Caki2 (cell line): Measurements from ENCODE around the gene TPRKB. TPM values are rescaled to one million over a fixed set of nuclear protein-coding genes. Genes with fewer than 3 reads are reported as not detected.
"Not testable (repeated sequence)": the region's sequence is repeated elsewhere in the genome, so short reads cannot be mapped to it uniquely, and the experiment has no call there.

Experiments used
- DNase-seq: peaks from one replicate; pipeline ENCODE4 v3.0.0-alpha.2; 2015; ENCODE audit warnings: low read depth
- in situ Hi-C: cut with HindIII; loops from 2 replicates; pipeline ENCODE4 v1.10.0; 2016; ENCODE audit warnings: low sequenced_read_pairs, low pct_unique_long_range_greater_than_20kb, mixed read lengths
- total RNA-seq: library from RNA; depleted of rRNA; stranded (reverse); fragments of >200 nt; shearing (Covaris generic); gene quantifications from 2 replicates; pipeline ENCODE4 v1.2.3, GENCODE V29; 2014; ENCODE audit warnings: low replicate concordance; rRNA removed

TPRKB gene
- 41.7 and 52.6 TPM in 2 replicates for total RNA-seq

DNA sequence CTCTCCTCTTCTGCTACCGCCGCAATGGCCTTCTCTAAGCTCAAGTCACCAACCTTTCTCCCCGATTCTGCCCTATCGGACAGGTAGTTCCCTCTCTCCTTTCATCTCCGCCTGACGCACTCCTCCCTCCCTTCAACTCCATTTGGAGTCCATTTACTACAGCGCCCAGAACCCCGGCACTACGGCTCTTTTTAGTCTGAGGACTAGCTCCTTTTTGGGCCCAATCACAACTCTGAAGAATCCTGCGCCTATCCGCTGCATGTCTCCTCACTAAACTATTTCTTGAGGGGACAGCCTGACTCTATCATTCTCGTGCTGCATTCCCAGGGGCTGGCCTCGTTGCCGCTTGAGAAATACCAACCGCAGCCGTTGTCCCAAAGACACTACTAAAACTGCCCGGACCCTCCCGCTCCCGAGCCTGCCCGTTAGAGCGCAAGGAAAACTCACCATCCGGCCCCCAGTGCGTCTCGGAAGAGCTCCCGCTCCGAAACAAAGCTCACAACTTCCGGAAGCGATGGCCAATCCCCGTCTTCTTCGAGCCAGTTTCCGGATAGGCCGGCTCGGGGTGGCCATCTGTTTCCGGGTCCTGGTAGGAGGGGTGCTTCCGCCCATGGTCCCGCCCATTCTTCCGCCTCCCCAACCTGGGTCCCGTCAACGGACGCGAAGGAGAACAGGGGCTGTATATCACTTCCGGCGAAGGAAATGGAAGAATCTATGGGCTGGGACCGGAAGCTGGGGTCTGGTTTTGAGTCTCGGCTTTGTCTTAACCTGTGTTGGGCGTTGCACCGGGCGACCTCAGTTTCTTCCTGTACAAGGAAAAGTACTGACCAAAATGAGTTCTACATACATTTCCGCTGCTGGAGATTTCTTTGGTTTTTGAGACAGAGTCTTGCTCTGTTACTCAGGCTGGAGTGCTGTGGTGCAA, at the start of gene TPRKB:
Gene TPRKB, minus strand, starts transcription at position 491 of the 925 bp plus-strand sequence. CDS start 2,776 bp downstream, outside the sequence.
- in situ Hi-C loops, result no loop called here
- DNase-seq, result peak; percentile 97

DNA sequence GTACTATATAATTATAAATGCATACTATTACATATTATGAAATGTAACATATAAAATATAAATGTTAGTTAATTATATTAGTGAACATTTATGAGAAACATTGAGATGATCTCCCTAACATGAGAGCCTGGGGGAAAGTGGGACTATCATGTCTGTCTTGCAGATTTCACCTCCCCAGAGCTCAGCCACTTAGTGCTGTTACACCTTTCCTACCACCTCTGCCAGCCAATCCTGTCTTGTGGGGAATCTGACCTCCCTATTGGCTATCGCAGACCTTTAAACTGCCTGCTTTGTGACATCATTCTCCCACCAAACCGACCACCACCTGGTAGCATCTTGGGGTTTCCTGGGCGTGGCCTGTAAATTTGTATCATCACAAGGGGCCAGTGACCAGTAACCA, 46.7 kb upstream of the TPRKB start, which contains the start of gene C2orf78:
Gene C2orf78, plus strand, starts transcription at position 301 of the 400 bp plus-strand sequence. CDS start 127 bp downstream, outside the sequence.
- in situ Hi-C loops, DNase-seq: not testable (repeated sequence)

DNA sequence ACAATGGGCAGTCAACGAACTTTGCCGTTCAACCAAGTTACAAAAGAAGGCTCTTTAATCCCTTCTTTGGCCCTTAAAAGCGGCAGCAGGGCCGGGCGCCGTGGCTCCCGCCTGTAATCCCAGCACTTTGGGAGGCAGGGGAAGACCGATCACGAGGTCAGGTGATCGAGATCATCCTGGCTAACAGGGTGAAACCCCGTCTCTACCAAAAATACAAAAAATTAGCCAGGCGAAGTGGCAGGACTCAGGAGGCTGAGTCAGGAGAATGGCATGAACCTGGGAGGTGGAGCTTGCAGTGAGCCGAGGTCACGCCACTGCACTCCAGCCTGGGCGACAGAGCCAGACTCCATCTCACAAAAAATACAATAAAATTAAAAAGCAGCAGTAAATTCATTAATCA, 46.3 kb upstream of the TPRKB start:
- peak; percentile 70 for DNase-seq
- in situ Hi-C loops, result not testable (repeated sequence)

DNA sequence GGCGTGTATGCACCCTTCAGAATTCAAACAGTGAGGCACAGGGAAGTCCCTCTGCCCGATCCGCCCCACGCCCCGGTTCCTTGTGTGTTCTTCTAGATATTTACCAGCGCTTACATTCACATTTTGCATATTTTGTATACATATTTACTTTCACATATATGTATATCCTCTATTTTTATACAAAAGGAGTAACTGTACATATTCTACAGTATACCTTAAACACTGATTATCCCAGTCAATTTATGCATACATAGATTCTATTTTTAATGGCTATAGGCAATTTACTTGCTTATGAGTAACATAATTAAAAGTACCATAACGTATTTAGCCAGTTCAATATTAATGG, 43.1 kb upstream of the TPRKB start:
- in situ Hi-C loops, result no loop called here
- no peak for DNase-seq

DNA sequence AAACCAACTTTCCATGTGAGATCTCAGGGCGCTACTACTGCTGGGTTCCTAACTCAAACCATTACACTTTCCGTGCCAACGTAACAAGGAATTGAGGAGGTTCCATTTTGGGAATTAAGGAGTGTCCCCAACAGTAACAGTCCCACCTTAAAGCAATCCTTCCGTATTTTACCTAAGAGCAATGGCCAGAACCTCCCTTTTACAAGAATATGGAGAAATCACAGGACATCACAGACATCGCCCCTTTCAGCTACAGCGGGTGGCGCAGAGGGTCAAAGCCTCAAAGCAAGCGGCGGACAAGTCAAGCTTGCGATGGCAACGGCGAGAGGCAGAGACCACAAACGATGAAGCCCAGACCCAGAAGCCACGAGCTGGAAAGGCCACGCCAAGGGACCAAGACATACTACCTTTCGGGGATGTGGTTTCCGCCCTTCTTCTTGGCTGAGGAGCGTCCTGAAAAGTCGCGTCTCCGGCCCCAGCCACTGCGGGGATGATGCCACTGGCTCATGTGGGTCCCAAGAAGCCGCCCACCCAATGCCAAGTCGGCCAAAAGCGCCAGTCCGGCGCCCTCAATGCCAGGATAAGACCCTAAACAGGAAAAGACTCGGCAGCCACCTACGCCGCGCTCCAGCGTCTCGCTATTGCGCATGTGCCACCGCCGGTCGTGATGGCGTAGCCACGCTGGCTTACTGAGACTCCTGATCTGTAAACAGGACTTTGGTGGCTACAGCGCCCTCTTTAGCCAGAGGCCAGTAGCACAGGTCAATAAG, 42.5 kb upstream of the TPRKB start, which contains the start of gene DUSP11:
Gene DUSP11, minus strand, starts transcription at position 637 of the 770 bp plus-strand sequence. Its CDS starts 129 bp downstream, at position 508.
- DNase-seq, result peak; percentile 84
- in situ Hi-C loops, result no loop called here

DNA sequence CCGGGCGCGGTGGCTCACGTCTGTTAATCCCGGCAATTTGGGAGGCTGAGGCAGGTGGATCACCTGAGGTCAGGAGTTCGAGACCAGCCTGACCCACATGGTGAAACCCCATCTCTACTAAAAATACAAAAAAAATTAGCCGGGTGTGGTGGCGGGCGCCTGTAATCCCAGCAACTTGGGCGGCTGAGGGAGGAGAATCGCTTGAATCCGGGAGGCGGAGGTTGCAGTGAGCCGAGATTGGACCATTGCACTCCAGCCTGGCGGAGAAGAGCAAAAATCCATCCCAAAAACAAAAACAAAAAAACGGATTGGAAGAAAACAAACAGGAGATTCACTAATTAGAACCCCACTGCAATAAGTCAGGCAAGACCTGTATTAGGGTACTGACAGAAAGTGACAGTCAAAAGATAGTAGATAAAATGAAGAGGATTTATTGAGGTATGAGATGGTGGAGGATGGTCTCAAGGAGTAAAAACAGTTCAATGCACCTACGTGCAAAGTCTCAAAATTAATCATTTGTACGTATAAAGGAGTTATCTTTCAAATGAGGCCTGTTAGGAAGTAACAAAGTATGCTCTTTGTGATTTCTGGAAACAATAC, 41.8 kb upstream of the TPRKB start:
- not testable (repeated sequence) for DNase-seq

DNA sequence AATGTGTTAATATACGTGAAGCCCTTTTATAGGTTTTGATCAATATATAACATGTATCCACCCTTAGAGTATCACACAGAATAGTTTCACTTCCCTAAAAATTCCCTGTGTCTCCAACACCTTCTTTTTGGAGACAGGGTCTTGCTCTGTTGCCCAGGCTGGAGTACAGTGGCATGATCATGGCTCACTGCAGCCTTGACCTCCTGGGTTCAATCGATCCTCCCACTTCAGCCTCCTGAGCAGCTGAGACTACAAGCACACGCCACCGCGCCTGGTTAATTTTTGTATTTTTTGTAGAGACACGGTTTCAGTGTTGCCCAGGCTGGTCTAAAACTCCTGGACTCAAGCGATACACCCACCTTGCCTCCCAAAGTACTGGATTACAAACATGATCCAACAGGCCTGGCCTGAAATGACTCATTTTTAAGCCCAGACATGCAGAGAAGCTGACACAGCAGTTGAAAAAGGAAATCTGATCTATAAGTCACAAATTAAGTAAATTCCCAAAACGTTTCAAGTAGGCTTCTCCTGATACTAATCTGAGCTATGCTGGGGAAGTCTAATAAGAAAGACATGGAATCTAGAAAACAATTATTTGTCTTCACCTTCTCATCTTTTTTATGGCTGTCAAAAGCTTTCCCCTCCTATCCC, 39.8 kb upstream of the TPRKB start:
- in situ Hi-C loops, result no loop called here
- DNase-seq, result peak; percentile 12

More for the DNA sequence above, 41.8 kb upstream of the TPRKB start:
- in situ Hi-C loops, result not testable (repeated sequence)

DNA sequence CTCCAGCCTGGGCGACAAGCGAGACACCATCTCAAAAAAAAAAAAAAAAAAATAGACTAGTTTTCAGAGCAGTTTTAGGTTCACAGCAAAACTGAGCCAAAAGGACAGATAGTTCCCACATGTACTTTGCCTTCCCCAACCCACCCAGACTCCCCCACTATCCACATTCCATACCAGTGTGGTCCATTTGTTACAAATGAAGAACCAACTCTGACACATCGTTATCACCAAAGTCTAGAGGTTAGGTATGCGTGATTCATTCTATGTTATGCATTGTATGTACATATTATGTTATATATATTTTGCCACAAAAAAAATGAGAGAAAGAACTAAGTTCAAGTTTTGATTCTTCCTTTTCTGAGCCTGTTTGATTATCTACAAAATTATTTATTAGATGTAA, 39.2 kb upstream of the TPRKB start:
- in situ Hi-C loops, result no loop called here
- DNase-seq, result no peak

DNA sequence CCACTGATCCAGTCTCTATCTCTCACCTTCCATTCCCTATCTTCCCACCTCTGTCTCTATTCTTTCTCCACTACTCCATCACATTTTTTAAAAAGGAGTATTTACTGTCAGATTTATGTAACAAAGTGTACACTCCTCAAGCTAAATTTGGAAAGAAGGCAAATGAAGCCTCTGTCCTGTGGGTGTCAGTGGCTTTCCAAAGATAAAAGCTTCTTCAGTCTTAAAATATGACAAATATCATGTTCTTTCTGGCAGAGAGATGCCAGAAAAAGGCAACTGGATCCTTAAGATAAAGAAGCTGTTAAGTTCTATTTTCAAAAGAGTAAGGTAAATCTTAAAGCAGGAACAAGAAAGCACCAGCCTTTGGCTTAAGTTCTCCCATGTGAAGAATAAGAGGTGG, 35.7 kb upstream of the TPRKB start:
- in situ Hi-C loops, result no loop called here
- DNase-seq, result no peak

DNA sequence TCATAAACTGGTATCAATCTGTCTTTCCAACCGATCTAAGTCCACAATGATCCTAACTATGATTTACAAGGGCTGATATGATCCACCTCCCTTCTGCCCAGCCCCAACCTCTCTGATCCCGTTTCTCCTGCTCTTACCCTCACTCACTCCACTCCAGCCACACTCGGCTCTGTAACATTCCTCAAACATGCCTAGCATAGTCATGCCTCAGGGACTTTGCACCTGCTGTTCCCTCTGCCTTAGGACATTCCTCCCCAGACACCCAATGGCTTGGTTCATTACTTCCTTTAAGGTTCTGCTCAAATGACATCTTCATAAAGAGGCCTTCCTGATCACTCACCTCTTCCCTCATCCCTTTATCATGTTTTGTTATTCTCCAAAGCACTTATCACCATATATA, 33.6 kb upstream of the TPRKB start:
- no peak for DNase-seq

DNA sequence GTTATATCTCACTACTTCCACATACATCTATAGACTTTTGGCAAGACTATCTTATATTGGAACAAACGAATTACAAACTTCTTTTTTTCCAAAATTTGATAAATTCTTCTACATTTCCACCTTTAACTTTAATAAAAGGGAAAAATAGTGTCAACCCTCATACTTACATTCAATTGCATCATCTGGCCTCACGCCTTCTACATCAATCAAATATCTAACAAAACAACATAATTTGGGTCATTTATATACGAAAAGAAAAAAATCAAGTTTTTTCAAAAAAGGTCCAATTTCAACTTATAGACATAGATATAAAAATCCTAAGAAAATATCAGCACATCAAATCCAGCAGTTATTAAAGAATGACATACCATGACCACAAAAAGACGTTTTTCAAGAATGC, 29.8 kb upstream of the TPRKB start:
- no peak for DNase-seq
- in situ Hi-C loops, result no loop called here

More for the DNA sequence above, 33.6 kb upstream of the TPRKB start:
- in situ Hi-C loops, result no loop called here

DNA sequence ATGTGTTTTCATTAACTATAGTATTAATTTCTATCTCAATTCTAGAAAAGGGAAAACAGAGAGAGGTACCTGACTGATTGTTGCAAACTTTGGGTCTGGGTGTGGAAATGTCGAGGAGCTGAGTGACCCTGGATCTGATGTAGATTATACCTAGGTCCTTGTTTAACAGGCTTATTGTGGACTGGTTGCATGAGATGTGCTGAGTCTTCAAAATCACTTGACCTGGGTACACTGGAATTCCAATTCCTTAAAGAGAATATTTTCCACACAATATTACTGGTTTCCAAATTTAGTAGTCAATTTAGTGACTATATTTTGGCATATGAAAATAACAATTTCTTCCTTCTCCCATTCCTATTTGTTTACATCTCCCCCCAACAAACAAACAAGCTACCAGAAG, 29.2 kb upstream of the TPRKB start:
- DNase-seq, result no peak

DNA sequence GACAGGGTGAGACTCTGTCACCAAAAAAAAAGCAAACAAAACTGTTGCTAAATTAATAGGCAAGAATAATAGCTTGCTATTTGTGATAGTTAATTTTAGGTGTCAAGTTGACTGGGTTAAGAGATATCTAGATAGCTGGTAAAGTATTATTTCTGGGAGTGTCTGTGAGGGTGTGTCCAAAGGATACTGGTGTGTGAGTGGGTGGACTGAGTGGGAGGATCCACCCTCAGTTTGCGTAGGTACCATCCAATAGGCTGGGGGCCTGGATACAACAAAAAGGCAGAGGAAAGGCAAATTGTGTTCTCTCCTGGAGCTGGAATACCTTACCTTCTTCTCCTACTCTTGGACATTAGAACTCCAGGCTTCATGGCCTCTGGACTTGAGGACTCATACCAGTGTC, 27.8 kb upstream of the TPRKB start:
- DNase-seq, result no peak
- in situ Hi-C loops, result no loop called here

More for the DNA sequence above, 29.2 kb upstream of the TPRKB start:
- in situ Hi-C loops, result no loop called here

DNA sequence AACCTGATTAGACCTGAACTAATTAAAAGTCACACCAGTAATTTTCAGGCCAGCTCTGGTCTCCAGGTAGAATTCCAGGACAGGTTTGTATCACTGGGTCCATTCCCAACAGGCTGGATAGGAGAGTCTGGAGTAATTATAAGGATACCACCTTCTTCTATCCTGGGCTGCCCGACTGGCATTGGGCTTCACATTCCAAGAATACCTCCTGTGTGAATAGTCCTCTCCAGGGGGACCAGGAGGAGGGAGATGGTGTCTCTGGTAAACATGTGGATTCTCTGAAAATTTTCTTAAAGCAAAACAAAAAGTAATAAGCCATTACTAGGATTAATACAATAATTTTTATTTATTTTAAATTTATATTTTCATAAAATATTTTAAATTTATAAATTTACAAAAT, 25.4 kb upstream of the TPRKB start:
- no peak for DNase-seq
- in situ Hi-C loops, result no loop called here

DNA sequence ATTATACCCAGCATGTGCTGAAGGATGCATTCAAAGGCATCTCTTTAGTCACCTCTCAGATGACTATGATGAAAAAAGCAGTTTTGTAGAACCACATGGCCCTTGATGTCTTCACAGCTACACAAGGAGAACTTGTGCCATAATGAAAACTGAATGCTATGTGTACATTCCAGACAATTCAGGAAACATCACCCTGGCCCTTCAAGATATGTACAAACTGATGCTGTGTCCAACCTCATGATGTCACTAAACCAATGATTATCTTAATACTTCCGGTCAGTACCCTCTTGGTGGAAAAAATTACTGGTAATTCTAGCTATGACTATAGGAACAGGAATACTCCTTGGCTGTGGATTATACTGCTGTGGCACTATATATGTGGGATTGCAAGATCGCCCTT, 22.8 kb upstream of the TPRKB start:
- no peak for DNase-seq
- in situ Hi-C loops, result no loop called here

DNA sequence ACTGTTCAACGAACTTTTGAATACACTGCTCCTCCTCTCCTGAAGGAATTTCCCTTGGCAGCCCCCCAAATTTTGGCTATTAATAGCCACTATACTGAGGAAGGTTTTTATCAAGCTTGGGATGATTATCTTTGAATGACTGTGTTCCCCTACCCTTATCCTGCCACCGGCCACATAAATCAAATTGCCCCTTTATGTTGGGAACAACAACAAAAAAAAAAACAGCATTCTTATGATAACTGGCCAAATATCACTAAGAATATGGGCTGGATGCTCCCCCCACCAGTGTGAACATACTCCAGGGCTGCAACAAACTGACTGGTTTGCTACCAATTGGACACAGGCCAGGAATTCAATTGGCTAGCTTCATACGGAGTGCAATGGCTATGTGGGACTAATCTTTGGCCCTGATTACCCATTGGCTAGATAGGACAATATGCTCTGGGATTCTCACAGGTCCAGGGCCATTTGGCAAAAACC, 22.2 kb upstream of the TPRKB start:
- no peak for DNase-seq
- in situ Hi-C loops, result no loop called here

DNA sequence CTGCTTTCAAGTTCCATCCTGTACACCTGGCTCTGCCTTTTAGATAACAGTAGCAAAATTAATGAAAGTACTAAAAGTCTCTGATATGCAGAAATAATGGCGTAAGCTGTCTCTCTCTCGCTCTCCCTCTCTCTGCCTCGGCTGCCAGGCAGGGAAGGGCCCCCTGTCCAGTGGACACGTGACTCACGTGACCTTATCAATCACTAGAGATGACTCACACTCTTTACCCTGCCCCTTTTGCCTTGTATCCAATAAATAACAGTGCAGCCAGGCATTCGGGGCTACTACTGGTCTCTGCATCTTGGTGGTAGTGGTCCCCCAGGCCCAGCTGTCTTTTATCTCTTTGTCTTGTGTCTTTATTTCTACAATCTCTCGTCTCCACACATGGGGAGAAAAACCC, 17.2 kb upstream of the TPRKB start:
- in situ Hi-C loops, result not testable (repeated sequence)

DNA sequence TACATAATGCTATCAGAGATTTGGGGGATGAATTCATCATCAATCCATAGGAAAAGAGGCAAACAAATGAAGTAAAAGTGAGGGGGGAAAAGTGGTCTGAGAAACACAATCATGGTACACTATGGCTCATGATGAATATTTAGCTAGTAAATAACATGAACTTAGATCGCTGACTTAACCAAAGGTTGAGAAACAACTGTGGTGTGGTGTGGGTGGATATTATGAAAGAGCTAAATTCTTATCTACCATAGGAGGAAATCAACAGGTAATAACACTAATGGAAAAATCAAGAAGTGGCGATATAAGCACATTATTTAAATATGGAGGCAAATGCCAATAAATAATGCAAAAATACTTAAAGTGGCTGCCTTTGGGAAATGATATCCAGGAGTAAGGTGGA, 12.2 kb upstream of the TPRKB start:
- in situ Hi-C loops, result no loop called here

More for the DNA sequence above, 17.2 kb upstream of the TPRKB start:
- not testable (repeated sequence) for DNase-seq

More for the DNA sequence above, 12.2 kb upstream of the TPRKB start:
- no peak for DNase-seq
